Retinal pigment epithelial cell (primary cell): ENCODE data around the gene IDI2.
"Not testable (repeated sequence)": the region's sequence is repeated elsewhere in the genome, so short reads cannot be mapped to it uniquely, and the experiment has no call there.

ENCODE experiments used
- DNase-seq: peaks from one replicate; pipeline ENCODE4 v3.0.0-alpha.2; 2010; ENCODE audit warnings: low read depth
- H3K4me3 ChIP-seq: 2 replicates; pipeline ENCODE4 v1.5.1; 2011; ENCODE audit warnings: mild to moderate bottlenecking, low read length, control low read depth, moderate library complexity
- CTCF ChIP-seq: conservative IDR thresholded peaks from 2 replicates; pipeline ENCODE4 v1.5.1; 2011; ENCODE audit warnings: low read depth, low read length, control low read depth, inconsistent platforms

The IDI2 gene

GRCh38 chr10:1022413-1022812, 3.2 kb downstream of the IDI2 start:
- peak; percentile 9 for TF ChIP-seq CTCF
- H3K4me3 ChIP-seq, result peak overlapping the region; percentile 23
- no peak for DNase-seq

- no peak for TF ChIP-seq CTCF
- no peak for DNase-seq
- no peak overlapping the region for H3K4me3 ChIP-seq
These were observed 4.7 kb downstream of the IDI2 start for GRCh38 chr10:1020958-1021357.

GRCh38 chr10:1020460-1020859, 5.2 kb downstream of the IDI2 start:
- no peak for DNase-seq
- H3K4me3 ChIP-seq, result no peak overlapping the region
- no peak for TF ChIP-seq CTCF

- no peak overlapping the region for H3K4me3 ChIP-seq
- no peak for TF ChIP-seq CTCF
- DNase-seq, result no peak
These were observed 6.3 kb downstream of the IDI2 start for GRCh38 chr10:1019362-1019761.

GRCh38 chr10:1015688-1016087, 10.0 kb downstream of the IDI2 start:
- TF ChIP-seq CTCF, result no peak
- H3K4me3 ChIP-seq, result no peak overlapping the region
- DNase-seq, result no peak

GRCh38 chr10:1011696-1012095, 14.0 kb downstream of the IDI2 start:
- no peak for TF ChIP-seq CTCF
- DNase-seq, result no peak

GRCh38 chr10:1010703-1011102, 15.0 kb downstream of the IDI2 start:
- no peak for TF ChIP-seq CTCF
- H3K4me3 ChIP-seq, result no peak overlapping the region
- no peak for DNase-seq

More at GRCh38 chr10:1011696-1012095, 14.0 kb downstream of the IDI2 start:
- no peak overlapping the region for H3K4me3 ChIP-seq

GRCh38 chr10:1009947-1010346, 15.7 kb downstream of the IDI2 start:
- not testable (repeated sequence) for H3K4me3 ChIP-seq, DNase-seq
